CD4-positive, alpha-beta T cell (primary cell): ENCODE measurements around the gene SLC38A10. TPM values are rescaled to one million over a fixed set of nuclear protein-coding genes. Genes with fewer than 3 reads are reported as not detected.

ENCODE experiments used
- ATAC-seq: fragments of 200-7000 bp; cut with Tn5 transposase; one replicate; pipeline ENCODE4 v1.10.0; 2022; ENCODE audit warnings: mild to moderate bottlenecking; ENCODE audit not compliant: poor library complexity
- CTCF ChIA-PET: fragments of 350-600 bp; sonication (Branson Sonifier 250); formaldehyde crosslinking; loops from one replicate; lab custom pipeline; 2021; ENCODE audit warnings: antibody characterized with exemption, inconsistent platforms; lab: Charles Lee
- POLR2A ChIA-PET: fragments of 350-600 bp; sonication (Branson Sonifier 250); formaldehyde crosslinking; loops from one replicate; lab custom pipeline; 2021; ENCODE audit warnings: antibody characterized with exemption, inconsistent platforms; lab: Charles Lee
- DNase-seq, 14 experiments: peaks; one replicate each; pipeline ENCODE4 v3.0.0-alpha.2; 2013 to 2020; ENCODE audit warnings: mixed read lengths in 2 of 14
- H3K27ac ChIP-seq, 2 donors: one replicate each; pipeline versions ENCODE4 v1.5.1 to v1.7.0; 2013; ENCODE audit warnings: low read length in 2 of 2, low read depth in 1 of 2, mild to moderate bottlenecking in 1 of 2
- H3K27me3 ChIP-seq, 2 experiments: 1 replicate in 1 of 2; 2 replicates in 1 of 2; pipeline versions ENCODE4 v1.6.1 to v1.7.0; 2013; ENCODE audit warnings: low read length in 2 of 2, control low read depth in 1 of 2, mild to moderate bottlenecking in 1 of 2, moderate library complexity in 1 of 2; ENCODE audit not compliant: insufficient read depth in 2 of 2, control insufficient read depth in 1 of 2
- H3K36me3 ChIP-seq: one replicate; pipeline ENCODE4 v1.6.1; 2013; ENCODE audit warnings: low read length, control low read depth; ENCODE audit not compliant: insufficient read depth
- H3K4me1 ChIP-seq: one replicate; pipeline ENCODE4 v1.6.1; 2013; ENCODE audit warnings: low read length, control low read depth; ENCODE audit not compliant: insufficient read depth
- H3K4me3 ChIP-seq: one replicate; pipeline ENCODE4 v1.5.1; 2013; ENCODE audit warnings: mild to moderate bottlenecking, low read length, moderate library complexity
- H3K9me3 ChIP-seq, 2 experiments: 1 replicate in 1 of 2; 2 replicates in 1 of 2; pipeline versions ENCODE4 v1.6.1 to v1.7.0; 2013; ENCODE audit warnings: low read length in 2 of 2, mild to moderate bottlenecking in 2 of 2, control low read depth in 1 of 2, moderate library complexity in 1 of 2; ENCODE audit not compliant: control insufficient read depth in 1 of 2, insufficient read depth in 1 of 2
- H3K27ac Mint-ChIP-seq: one replicate; pipeline ENCODE4 v1.8.0; 2020; ENCODE audit warnings: mixed read lengths
- H3K27me3 Mint-ChIP-seq: one replicate; pipeline ENCODE4 v1.8.0; 2021; ENCODE audit warnings: mixed read lengths
- H3K36me3 Mint-ChIP-seq: one replicate; pipeline ENCODE4 v1.8.0; 2021; ENCODE audit warnings: low read depth, mixed read lengths
- H3K4me1 Mint-ChIP-seq: one replicate; pipeline ENCODE4 v1.8.0; 2021; ENCODE audit warnings: low read depth, mixed read lengths
- H3K4me3 Mint-ChIP-seq: one replicate; pipeline ENCODE4 v1.8.0; 2020; ENCODE audit warnings: mild to moderate bottlenecking, mixed read lengths
- H3K9me3 Mint-ChIP-seq: one replicate; pipeline ENCODE4 v1.8.0; 2020; ENCODE audit warnings: mixed read lengths
- CTCF ChIP-seq: fragments of 200-600 bp; IDR thresholded peaks from one replicate; pipeline ENCODE4 v1.8.0; 2022; ENCODE audit warnings: antibody characterized with exemption, mild to moderate bottlenecking
- intact Hi-C, 2 experiments: fragments of 100-400 bp; cut with DNase I in 1 of 2; cut with micrococcal nuclease in 1 of 2; formaldehyde crosslinking; loops; one replicate each; pipeline versions ENCODE4 v1.15.1 to v1.9.0; 2023 to 2025; cut with DNase I, micrococcal nuclease
- total RNA-seq, 174 experiments: library from RNA in 2 of 174; stranded (reverse) in 2 of 174; gene quantifications; one replicate each; pipeline ENCODE4 v1.2.3 and lab custom pipeline; 2021 to 2026

Gene SLC38A10
- total RNA-seq, 2 experiments from 2014 or later, result 22.8 to 26.4 TPM

GRCh38 chr17:81325714-81326358 is 30.7 kb upstream of the SLC38A10 start:
- ATAC-seq (no peak), DNase-seq (no peak)
- Histone ChIP-seq H3K27me3 (peaks cover 4 to 6% of the 10 kb centered on the region in 2 experiments), H3K27ac (no peak overlapping the region), H3K4me1 (peaks cover 6% of the 10 kb centered on the region), H3K9me3 (no peaks in the 10 kb centered on the region), H3K36me3 (no peaks in the 10 kb centered on the region), H3K4me3 (no peak overlapping the region)
- no peaks in the 10 kb centered on the region for H3K36me3 Mint-ChIP-seq
- no peak overlapping the region for H3K4me3 Mint-ChIP-seq
- H3K27me3 Mint-ChIP-seq, result no peaks in the 10 kb centered on the region
- intact Hi-C loops, result no loop called here
- no peak for TF ChIP-seq CTCF
- H3K4me1 Mint-ChIP-seq, result no peaks in the 10 kb centered on the region
- CTCF ChIA-PET, result no interaction called here
- H3K9me3 Mint-ChIP-seq, result no peaks in the 10 kb centered on the region
- H3K27ac Mint-ChIP-seq, result no peak overlapping the region
- POLR2A ChIA-PET, result no interaction called here

- no peak overlapping the region for H3K4me3 Mint-ChIP-seq
- Histone ChIP-seq H3K36me3 (no peaks in the 10 kb centered on the region), H3K27ac (no peak overlapping the region), H3K4me1 (peaks cover 6% of the 10 kb centered on the region), H3K4me3 (no peak overlapping the region), H3K27me3 (peaks cover 4 to 5% of the 10 kb centered on the region in 2 experiments), H3K9me3 (no peaks in the 10 kb centered on the region)
- ChIA-PET CTCF (no interaction called here), POLR2A (no interaction called here)
- no peak for ATAC-seq
- DNase-seq, result no peak
- no peaks in the 10 kb centered on the region for H3K36me3 Mint-ChIP-seq
- intact Hi-C loops, result no loop called here
- H3K27me3 Mint-ChIP-seq, result no peaks in the 10 kb centered on the region
- H3K27ac Mint-ChIP-seq, result no peak overlapping the region
- no peaks in the 10 kb centered on the region for H3K4me1 Mint-ChIP-seq
- no peaks in the 10 kb centered on the region for H3K9me3 Mint-ChIP-seq
- no peak for TF ChIP-seq CTCF
Observed at GRCh38 chr17:81324851-81325713, 30.0 kb upstream of the SLC38A10 start.

- no peaks in the 10 kb centered on the region for H3K36me3 Mint-ChIP-seq
- intact Hi-C loops, result no loop called here
- no peak for DNase-seq
- no peak overlapping the region for H3K27ac Mint-ChIP-seq
- ChIA-PET CTCF (no interaction called here), POLR2A (no interaction called here)
- no peak overlapping the region for H3K4me3 Mint-ChIP-seq
- Histone ChIP-seq H3K4me3 (no peak overlapping the region), H3K27me3 (peaks cover 3 to 4% of the 10 kb centered on the region in 2 experiments), H3K36me3 (no peaks in the 10 kb centered on the region), H3K27ac (no peak overlapping the region), H3K9me3 (no peaks in the 10 kb centered on the region), H3K4me1 (no peaks in the 10 kb centered on the region)
- ATAC-seq, result no peak
- no peak for TF ChIP-seq CTCF
- no peaks in the 10 kb centered on the region for H3K9me3 Mint-ChIP-seq
- no peaks in the 10 kb centered on the region for H3K4me1 Mint-ChIP-seq
- H3K27me3 Mint-ChIP-seq, result no peaks in the 10 kb centered on the region
Observed at GRCh38 chr17:81324177-81324850, 29.2 kb upstream of the SLC38A10 start.
